Measurements from ENCODE around the gene ENOSF1. TPM values are rescaled to one million over a fixed set of nuclear protein-coding genes. Genes with fewer than 3 reads are reported as not detected.
A peak's percentile ranks its signal among the peaks of the same experiment; 100 is the strongest.

Gene ENOSF1
- total RNA-seq, 6 experiments from 2014 or later = 36.7 to 71.9 (median 58.5) TPM

GRCh38 chr18:666177-666576, 46.3 kb downstream of the ENOSF1 start:
- no peak overlapping the region for H3K4me3 ChIP-seq
- peaks cover 0 to 11% (median 1%) of the 10 kb centered on the region in 4 donors for H3K36me3 ChIP-seq
- H3K4me1 ChIP-seq = no peaks in the 10 kb centered on the region
- 87% methylated on average over 5 of the region's 8 CpGs for WGBS (ENCODE audit: insufficient coverage, low coverage, low lambda C conversion rate, missing lambda C conversion rate)
- H3K27me3 ChIP-seq = no peaks in the 10 kb centered on the region
- ATAC-seq (peak in 3 of 4 donors; percentile 38 to 56 (median 53)), DNase-seq (no peak)
- TF ChIP-seq POLR2A (IDR thresholded peaks at IDR 0.05) (no peak), CTCF (IDR thresholded peaks at IDR 0.05) (peak in 3 of 4 donors; percentile 6 to 17 (median 15))
- H3K27ac ChIP-seq = no peak overlapping the region
- intact Hi-C loops (cut with DNase I) = no loop called here
- H3K9me3 ChIP-seq = no peaks in the 10 kb centered on the region

- H3K27ac ChIP-seq = no peak overlapping the region
- no peaks in the 10 kb centered on the region for H3K27me3 ChIP-seq
- 100% methylated on average over 4 of the region's 4 CpGs for WGBS (ENCODE audit: insufficient coverage, low coverage, low lambda C conversion rate, missing lambda C conversion rate)
- DNase-seq (no peak), ATAC-seq (no peak)
- H3K36me3 ChIP-seq = no peaks in the 10 kb centered on the region
- H3K9me3 ChIP-seq = no peaks in the 10 kb centered on the region
- H3K4me3 ChIP-seq = no peak overlapping the region
- intact Hi-C loops (cut with DNase I) = no loop called here
- no peaks in the 10 kb centered on the region for H3K4me1 ChIP-seq
- no peak for TF ChIP-seq POLR2A (IDR thresholded peaks at IDR 0.05)
- no peak for TF ChIP-seq CTCF (IDR thresholded peaks at IDR 0.05)
Measured at GRCh38 chr18:662197-662596, 50.2 kb downstream of the ENOSF1 start.

GRCh38 chr18:659597-659996, 52.8 kb downstream of the ENOSF1 start:
- ATAC-seq (no peak), DNase-seq (no peak)
- H3K9me3 ChIP-seq = no peaks in the 10 kb centered on the region
- no peaks in the 10 kb centered on the region for H3K36me3 ChIP-seq
- no peak for TF ChIP-seq POLR2A (IDR thresholded peaks at IDR 0.05)
- TF ChIP-seq CTCF (IDR thresholded peaks at IDR 0.05) = no peak
- H3K4me1 ChIP-seq = no peaks in the 10 kb centered on the region
- no peak overlapping the region for H3K4me3 ChIP-seq
- no peak overlapping the region for H3K27ac ChIP-seq
- no peaks in the 10 kb centered on the region for H3K27me3 ChIP-seq
- 93% methylated on average over 5 of the region's 6 CpGs for WGBS (ENCODE audit: insufficient coverage, low coverage, low lambda C conversion rate, missing lambda C conversion rate)
- intact Hi-C loops (cut with DNase I) = no loop called here

GRCh38 chr18:658947-659533, 53.4 kb downstream of the ENOSF1 start:
- no peak overlapping the region for H3K27ac ChIP-seq
- no peak for TF ChIP-seq CTCF (IDR thresholded peaks at IDR 0.05)
- no peak for TF ChIP-seq POLR2A (IDR thresholded peaks at IDR 0.05)
- no peaks in the 10 kb centered on the region for H3K9me3 ChIP-seq
- DNase-seq (no peak), ATAC-seq (no peak)
- H3K4me1 ChIP-seq = no peaks in the 10 kb centered on the region
- intact Hi-C loops (cut with DNase I) = no loop called here
- 73% methylated on average over 6 of the region's 10 CpGs for WGBS (ENCODE audit: insufficient coverage, low coverage, low lambda C conversion rate, missing lambda C conversion rate)
- no peaks in the 10 kb centered on the region for H3K36me3 ChIP-seq
- no peaks in the 10 kb centered on the region for H3K27me3 ChIP-seq
- H3K4me3 ChIP-seq = no peak overlapping the region

Measured in right lobe of liver (tissue), 6 donors.